T1000 (cell line): ENCODE results near the gene NCBP1.
A peak's percentile ranks its signal among the peaks of the same experiment; 100 is the strongest.
"Not testable (repeated sequence)": the region's sequence is repeated elsewhere in the genome, so short reads cannot be mapped to it uniquely, and the experiment has no call there.

Experiments
- DNase-seq: peaks from one replicate; lab custom pipeline; 2025; ENCODE audit warnings: mixed read lengths; lab: John Stamatoyannopoulos, UW

NCBP1 gene

GRCh38 chr9:97675655-97676054 is 42.0 kb downstream of the NCBP1 start:
- no peak for DNase-seq

- no peak for DNase-seq
Observed at GRCh38 chr9:97682242-97682641, 48.6 kb downstream of the NCBP1 start.

- DNase-seq, result no peak
Observed at GRCh38 chr9:97688654-97689053, 55.0 kb downstream of the NCBP1 start.

- no peak for DNase-seq
Observed at GRCh38 chr9:97689401-97690180, 56.0 kb downstream of the NCBP1 start.

GRCh38 chr9:97694769-97695168 is 61.1 kb downstream of the NCBP1 start:
- no peak for DNase-seq

- no peak for DNase-seq
Observed at GRCh38 chr9:97695390-97695789, 61.8 kb downstream of the NCBP1 start.

GRCh38 chr9:97695995-97696802 is 62.6 kb downstream of the NCBP1 start:
- DNase-seq, result no peak

- peak; percentile 93 for DNase-seq
Observed at GRCh38 chr9:97696803-97697601, 63.4 kb downstream of the NCBP1 start, which contains the start of gene XPA. TSS of gene XPA (minus strand) at chr9:97697340. CDS start at chr9:97697292, 48 bp downstream.

- DNase-seq, result no peak
Observed at GRCh38 chr9:97697837-97698236, 64.2 kb downstream of the NCBP1 start.

GRCh38 chr9:97698865-97699264 is 65.2 kb downstream of the NCBP1 start:
- no peak for DNase-seq

- DNase-seq, result not testable (repeated sequence)
Observed at GRCh38 chr9:97699281-97699680, 65.7 kb downstream of the NCBP1 start.

GRCh38 chr9:97699824-97700223 is 66.2 kb downstream of the NCBP1 start:
- DNase-seq, result not testable (repeated sequence)

- peak; percentile 42 for DNase-seq
Observed at GRCh38 chr9:97703437-97704344, 70.1 kb downstream of the NCBP1 start.

- no peak for DNase-seq
Observed at GRCh38 chr9:97704345-97704677, 70.7 kb downstream of the NCBP1 start.

GRCh38 chr9:97704851-97705250 is 71.2 kb downstream of the NCBP1 start:
- DNase-seq, result no peak

- no peak for DNase-seq
Observed at GRCh38 chr9:97705354-97705950, 71.8 kb downstream of the NCBP1 start.

GRCh38 chr9:97706246-97706645 is 72.6 kb downstream of the NCBP1 start:
- no peak for DNase-seq

GRCh38 chr9:97710356-97711222 is 77.0 kb downstream of the NCBP1 start:
- no peak for DNase-seq

- DNase-seq, result no peak
Observed at GRCh38 chr9:97711223-97711626, 77.6 kb downstream of the NCBP1 start.

GRCh38 chr9:97714435-97714834 is 80.8 kb downstream of the NCBP1 start:
- DNase-seq, result peak; percentile 11
